ENCODE results near the gene NELL2. TPM values are rescaled to one million over a fixed set of nuclear protein-coding genes. Genes with fewer than 3 reads are reported as not detected.
"Not testable (repeated sequence)": the region's sequence is repeated elsewhere in the genome, so short reads cannot be mapped to it uniquely, and the experiment has no call there.

Gene NELL2
- total RNA-seq, 2 experiments from 2014 or later, result 28.4 to 35.8 TPM

- no peaks in the 10 kb centered on the region for H3K27me3 Mint-ChIP-seq
- intact Hi-C loops (cut with DNase I, micrococcal nuclease), result no loop called here
- H3K4me1 Mint-ChIP-seq, result peaks cover 9% of the 10 kb centered on the region
- no peak overlapping the region for H3K27ac Mint-ChIP-seq
- ATAC-seq (no peak), DNase-seq (no peak)
- ChIA-PET CTCF (interaction anchor here (0.6 kb wide), 1 partner anchor 32 kb away, joined by 3 read pairs; no protein-coding TSS in a partner anchor), POLR2A (no interaction called here)
- no peak overlapping the region for H3K4me3 Mint-ChIP-seq
- H3K36me3 Mint-ChIP-seq (ENCODE audit: low read depth), result peaks cover 7% of the 10 kb centered on the region
- H3K9me3 Mint-ChIP-seq (ENCODE audit: low read depth), result peaks cover 6% of the 10 kb centered on the region
Measured at GRCh38 chr12:44748950-44749468, 127.1 kb downstream of the NELL2 start.

GRCh38 chr12:44741292-44741980 lies 134.7 kb downstream of the NELL2 start:
- POLR2A ChIA-PET; DNase-seq; intact Hi-C loops (cut with DNase I, micrococcal nuclease); H3K9me3 Mint-ChIP-seq (ENCODE audit: low read depth); ATAC-seq; H3K4me1 Mint-ChIP-seq; H3K27ac Mint-ChIP-seq; H3K4me3 Mint-ChIP-seq; H3K27me3 Mint-ChIP-seq: not testable (repeated sequence)
- H3K36me3 Mint-ChIP-seq (ENCODE audit: low read depth), result peaks cover 25% of the 10 kb centered on the region
- CTCF ChIA-PET, result interaction anchor here (1.1 kb wide), 1 partner anchor 74 kb away, joined by 3 read pairs; no protein-coding TSS in a partner anchor

GRCh38 chr12:44738051-44738450 lies 138.1 kb downstream of the NELL2 start:
- Mint-ChIP-seq H3K4me3 (no peak overlapping the region), H3K4me1 (no peaks in the 10 kb centered on the region), H3K36me3 (ENCODE audit: low read depth) (peaks cover 29% of the 10 kb centered on the region), H3K27me3 (no peaks in the 10 kb centered on the region), H3K9me3 (ENCODE audit: low read depth) (peaks cover 8% of the 10 kb centered on the region), H3K27ac (no peak overlapping the region)
- ChIA-PET CTCF (no interaction called here), POLR2A (no interaction called here)
- DNase-seq (no peak), ATAC-seq (no peak)
- intact Hi-C loops (cut with DNase I, micrococcal nuclease), result no loop called here

- Mint-ChIP-seq H3K4me1 (peaks cover 6% of the 10 kb centered on the region), H3K27me3 (no peaks in the 10 kb centered on the region)
- CTCF ChIA-PET, result no interaction called here
Measured at GRCh38 chr12:44728566-44728965, 147.5 kb downstream of the NELL2 start.

GRCh38 chr12:44720265-44720664 lies 155.8 kb downstream of the NELL2 start:
- DNase-seq (no peak), ATAC-seq (no peak)
- POLR2A ChIA-PET, result no interaction called here
- intact Hi-C loops (cut with DNase I, micrococcal nuclease), result no loop called here
- Mint-ChIP-seq H3K36me3 (ENCODE audit: low read depth) (peaks cover 7% of the 10 kb centered on the region), H3K9me3 (ENCODE audit: low read depth) (peaks cover 2% of the 10 kb centered on the region), H3K27ac (no peak overlapping the region), H3K4me1 (peaks cover 15% of the 10 kb centered on the region), H3K4me3 (no peak overlapping the region), H3K27me3 (no peaks in the 10 kb centered on the region)
- CTCF ChIA-PET, result interaction anchor here (0.7 to 1.2 kb wide), 3 partner anchors 12 to 202 kb away, joined by 3 to 4 read pairs (median 3); no protein-coding TSS in a partner anchor

More at GRCh38 chr12:44728566-44728965, 147.5 kb downstream of the NELL2 start:
- DNase-seq (no peak), ATAC-seq (no peak)
- no peak overlapping the region for H3K4me3 Mint-ChIP-seq
- no peak overlapping the region for H3K27ac Mint-ChIP-seq
- peaks cover 31% of the 10 kb centered on the region for H3K36me3 Mint-ChIP-seq (ENCODE audit: low read depth)
- H3K9me3 Mint-ChIP-seq (ENCODE audit: low read depth), result peaks cover 30% of the 10 kb centered on the region
- POLR2A ChIA-PET, result no interaction called here
- intact Hi-C loops (cut with DNase I, micrococcal nuclease), result no loop called here

GRCh38 chr12:44717612-44718011 lies 158.5 kb downstream of the NELL2 start:
- H3K27ac Mint-ChIP-seq, result no peak overlapping the region
- H3K4me3 Mint-ChIP-seq, result no peak overlapping the region
- ATAC-seq (no peak), DNase-seq (no peak)
- no peaks in the 10 kb centered on the region for H3K36me3 Mint-ChIP-seq (ENCODE audit: low read depth)
- POLR2A ChIA-PET, result no interaction called here
- H3K27me3 Mint-ChIP-seq, result no peaks in the 10 kb centered on the region
- peaks cover 15% of the 10 kb centered on the region for H3K4me1 Mint-ChIP-seq
- intact Hi-C loops (cut with DNase I, micrococcal nuclease), result no loop called here
- H3K9me3 Mint-ChIP-seq (ENCODE audit: low read depth), result no peaks in the 10 kb centered on the region
- CTCF ChIA-PET, result no interaction called here

- ChIA-PET POLR2A (no interaction called here), CTCF (no interaction called here)
- no peak overlapping the region for H3K4me3 Mint-ChIP-seq
- H3K4me1 Mint-ChIP-seq, result peaks cover 11% of the 10 kb centered on the region
- ATAC-seq, result no peak
- no peaks in the 10 kb centered on the region for H3K27me3 Mint-ChIP-seq
- no peaks in the 10 kb centered on the region for H3K9me3 Mint-ChIP-seq (ENCODE audit: low read depth)
- no peak overlapping the region for H3K27ac Mint-ChIP-seq
- no peak for DNase-seq
- H3K36me3 Mint-ChIP-seq (ENCODE audit: low read depth), result no peaks in the 10 kb centered on the region
- intact Hi-C loops (cut with DNase I, micrococcal nuclease), result no loop called here
Measured at GRCh38 chr12:44716711-44717110, 159.4 kb downstream of the NELL2 start.

- no peaks in the 10 kb centered on the region for H3K9me3 Mint-ChIP-seq (ENCODE audit: low read depth)
- peaks cover 4% of the 10 kb centered on the region for H3K36me3 Mint-ChIP-seq (ENCODE audit: low read depth)
- H3K4me3 Mint-ChIP-seq, result no peak overlapping the region
- no peak for DNase-seq
- CTCF ChIA-PET, result no interaction called here
- no peaks in the 10 kb centered on the region for H3K4me1 Mint-ChIP-seq
- no peak for ATAC-seq
- intact Hi-C loops (cut with DNase I, micrococcal nuclease), result no loop called here
- no peaks in the 10 kb centered on the region for H3K27me3 Mint-ChIP-seq
- no peak overlapping the region for H3K27ac Mint-ChIP-seq
- POLR2A ChIA-PET, result no interaction called here
Measured at GRCh38 chr12:44711736-44712135, 164.4 kb downstream of the NELL2 start.

- DNase-seq, result no peak
- ChIA-PET CTCF (no interaction called here), POLR2A (no interaction called here)
- H3K4me3 Mint-ChIP-seq, result no peak overlapping the region
- no peak for ATAC-seq
- H3K4me1 Mint-ChIP-seq, result no peaks in the 10 kb centered on the region
- H3K27ac Mint-ChIP-seq, result no peak overlapping the region
- H3K9me3 Mint-ChIP-seq (ENCODE audit: low read depth), result no peaks in the 10 kb centered on the region
- H3K27me3 Mint-ChIP-seq, result no peaks in the 10 kb centered on the region
- intact Hi-C loops (cut with DNase I, micrococcal nuclease), result no loop called here
- H3K36me3 Mint-ChIP-seq (ENCODE audit: low read depth), result peaks cover 4% of the 10 kb centered on the region
Measured at GRCh38 chr12:44709166-44709565, 166.9 kb downstream of the NELL2 start.

GRCh38 chr12:44708218-44708617 lies 167.9 kb downstream of the NELL2 start:
- H3K27ac Mint-ChIP-seq, result no peak overlapping the region
- no peak overlapping the region for H3K4me3 Mint-ChIP-seq
- no peaks in the 10 kb centered on the region for H3K27me3 Mint-ChIP-seq
- ChIA-PET CTCF (no interaction called here), POLR2A (no interaction called here)
- H3K36me3 Mint-ChIP-seq (ENCODE audit: low read depth), result peaks cover 4% of the 10 kb centered on the region
- intact Hi-C loops (cut with DNase I, micrococcal nuclease), result no loop called here
- no peaks in the 10 kb centered on the region for H3K4me1 Mint-ChIP-seq
- no peak for DNase-seq
- no peaks in the 10 kb centered on the region for H3K9me3 Mint-ChIP-seq (ENCODE audit: low read depth)
- ATAC-seq, result no peak

GRCh38 chr12:44703182-44703910 lies 172.8 kb downstream of the NELL2 start:
- ATAC-seq, result no peak
- H3K9me3 Mint-ChIP-seq (ENCODE audit: low read depth), result no peaks in the 10 kb centered on the region
- intact Hi-C loops (cut with DNase I, micrococcal nuclease), result no loop called here
- H3K27ac Mint-ChIP-seq, result no peak overlapping the region
- H3K4me1 Mint-ChIP-seq, result peaks cover under 1% of the 10 kb centered on the region
- POLR2A ChIA-PET, result no interaction called here
- no peak overlapping the region for H3K4me3 Mint-ChIP-seq
- CTCF ChIA-PET, result interaction anchor here (1.1 kb wide), 1 partner anchor 29 kb away, joined by 3 read pairs; no protein-coding TSS in a partner anchor
- no peaks in the 10 kb centered on the region for H3K27me3 Mint-ChIP-seq
- DNase-seq, result no peak
- H3K36me3 Mint-ChIP-seq (ENCODE audit: low read depth), result peaks cover 6% of the 10 kb centered on the region

- Mint-ChIP-seq H3K27ac (no peak overlapping the region), H3K27me3 (no peaks in the 10 kb centered on the region), H3K9me3 (ENCODE audit: low read depth) (no peaks in the 10 kb centered on the region), H3K36me3 (ENCODE audit: low read depth) (peaks cover 15% of the 10 kb centered on the region), H3K4me3 (no peak overlapping the region), H3K4me1 (peaks cover 6% of the 10 kb centered on the region)
- DNase-seq (no peak), ATAC-seq (no peak)
- ChIA-PET CTCF (interaction anchor here (0.7 kb wide), 1 partner anchor 79 kb away, joined by 3 read pairs; no protein-coding TSS in a partner anchor), POLR2A (no interaction called here)
- intact Hi-C loops (cut with DNase I, micrococcal nuclease), result no loop called here
Measured at GRCh38 chr12:44697511-44697910, 178.6 kb downstream of the NELL2 start.

All from activated CD4-positive, alpha-beta T cell treated with anti-CD3 and anti-CD28 coated beads for 36 hours (primary cell).